ENCODE results near the gene EPAS1.

DNA sequence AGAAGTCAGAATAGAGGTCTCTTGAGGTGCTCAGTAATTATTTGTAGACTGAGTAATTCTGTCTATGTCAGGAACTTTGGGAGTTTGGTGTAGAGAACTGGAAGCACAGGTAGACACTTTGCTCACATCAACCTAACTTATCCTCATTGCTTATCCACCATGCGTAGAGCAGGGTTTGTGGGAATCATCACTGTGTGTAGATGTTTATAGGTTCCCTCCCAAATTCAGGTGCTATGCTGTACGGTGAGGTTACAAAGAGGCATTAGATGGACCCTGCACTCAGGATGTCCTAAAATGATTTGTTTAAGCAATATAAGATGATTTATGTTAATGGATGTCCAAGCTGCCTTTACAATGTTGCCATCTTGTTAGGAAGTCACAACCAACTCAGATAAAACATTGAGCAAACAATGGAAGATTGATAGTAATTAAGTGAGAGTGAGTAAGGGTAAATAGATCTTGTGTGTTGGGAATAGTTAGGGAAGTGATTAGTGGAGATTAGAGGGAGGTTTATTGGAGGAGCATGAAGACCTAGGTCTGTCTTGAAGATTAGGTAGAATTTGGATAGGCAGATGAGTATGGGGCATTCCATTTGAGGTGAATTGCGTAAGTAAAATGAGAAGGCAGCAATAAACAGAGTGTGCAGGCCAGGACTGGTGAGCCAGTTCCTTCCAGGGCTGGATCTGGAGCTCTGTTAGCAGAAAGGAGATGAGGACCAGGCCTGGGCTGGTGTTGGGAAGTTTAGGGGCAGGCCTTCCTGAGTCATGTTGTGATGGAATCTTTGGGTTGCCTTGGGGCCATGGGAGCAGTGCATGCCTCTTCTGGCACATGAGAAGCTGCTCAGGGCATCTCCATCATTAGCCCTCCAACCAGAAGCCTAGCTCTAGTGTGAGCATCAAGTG is 12.1 kb downstream of the EPAS1 start:
- TF ChIP-seq, protein P1, sequence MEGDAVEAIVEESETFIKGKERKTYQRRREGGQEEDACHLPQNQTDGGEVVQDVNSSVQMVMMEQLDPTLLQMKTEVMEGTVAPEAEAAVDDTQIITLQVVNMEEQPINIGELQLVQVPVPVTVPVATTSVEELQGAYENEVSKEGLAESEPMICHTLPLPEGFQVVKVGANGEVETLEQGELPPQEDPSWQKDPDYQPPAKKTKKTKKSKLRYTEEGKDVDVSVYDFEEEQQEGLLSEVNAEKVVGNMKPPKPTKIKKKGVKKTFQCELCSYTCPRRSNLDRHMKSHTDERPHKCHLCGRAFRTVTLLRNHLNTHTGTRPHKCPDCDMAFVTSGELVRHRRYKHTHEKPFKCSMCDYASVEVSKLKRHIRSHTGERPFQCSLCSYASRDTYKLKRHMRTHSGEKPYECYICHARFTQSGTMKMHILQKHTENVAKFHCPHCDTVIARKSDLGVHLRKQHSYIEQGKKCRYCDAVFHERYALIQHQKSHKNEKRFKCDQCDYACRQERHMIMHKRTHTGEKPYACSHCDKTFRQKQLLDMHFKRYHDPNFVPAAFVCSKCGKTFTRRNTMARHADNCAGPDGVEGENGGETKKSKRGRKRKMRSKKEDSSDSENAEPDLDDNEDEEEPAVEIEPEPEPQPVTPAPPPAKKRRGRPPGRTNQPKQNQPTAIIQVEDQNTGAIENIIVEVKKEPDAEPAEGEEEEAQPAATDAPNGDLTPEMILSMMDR (conservative IDR thresholded peaks at IDR 0.05) = no peak
- no peak for TF ChIP-seq EZH2 (IDR thresholded peaks at IDR 0.05; ENCODE audit: low read depth)

Measured in PC-9 (cell line).